PC-3 (cell line): Measurements from ENCODE around the gene PF4V1. TPM values are rescaled to one million over a fixed set of nuclear protein-coding genes. Genes with fewer than 3 reads are reported as not detected.

Experiments used
- ATAC-seq: fragments of 200-7000 bp; cut with Tn5 transposase; 2 replicates; pipeline ENCODE4 v1.9.1; 2020; ENCODE audit warnings: mild to moderate bottlenecking, moderate library complexity
- BruUV-seq: library from RNA; stranded (reverse); fragments of 400-500 nt; replicated peaks from 2 replicates; lab custom pipeline; 2021; lab: Mats Ljungman, UMichigan
- CTCF ChIA-PET: fragments of 300-600 bp; sonication (Branson Sonifier 250); formaldehyde crosslinking; loops from one replicate; lab custom pipeline; 2022; ENCODE audit warnings: antibody characterized with exemption; lab: Charles Lee
- POLR2A ChIA-PET: fragments of 300-600 bp; sonication (Branson Sonifier 250); formaldehyde crosslinking; loops from one replicate; lab custom pipeline; 2022; ENCODE audit warnings: antibody characterized with exemption; ENCODE audit not compliant: unreplicated experiment; lab: Charles Lee
- DNase-seq: peaks from one replicate; pipeline ENCODE4 v3.0.0-alpha.2; 2015
- H2AFZ ChIP-seq: fragments of 300-600 bp; sonication (generic); 2 replicates; pipeline ENCODE4 v1.6.0; 2016; ENCODE audit warnings: antibody characterized with exemption, low read length
- H3F3A ChIP-seq: fragments of 300-600 bp; sonication (generic); one replicate; pipeline ENCODE4 v1.6.0; 2017; ENCODE audit warnings: antibody characterized with exemption, low read length, control low read depth, mild to moderate bottlenecking; ENCODE audit not compliant: unreplicated experiment
- H3K27ac ChIP-seq: fragments of 300-600 bp; sonication (generic); 2 replicates; pipeline ENCODE4 v1.5.1; 2016; ENCODE audit warnings: mild to moderate bottlenecking, low read length
- H3K27me3 ChIP-seq: fragments of 300-600 bp; sonication (generic); 2 replicates; pipeline ENCODE4 v1.6.1; 2016; ENCODE audit warnings: low read length, mixed read lengths
- H3K36me3 ChIP-seq: fragments of 300-600 bp; sonication (generic); 2 replicates; pipeline ENCODE4 v1.6.1; 2016; ENCODE audit warnings: low read depth, mixed run types, low read length, mixed read lengths
- H3K4me1 ChIP-seq: fragments of 300-600 bp; sonication (generic); 2 replicates; pipeline ENCODE4 v1.5.1; 2016; ENCODE audit warnings: low read length; ENCODE audit not compliant: insufficient read depth
- H3K4me2 ChIP-seq: fragments of 300-600 bp; sonication (generic); 2 replicates; pipeline ENCODE4 v1.6.0; 2016; ENCODE audit warnings: low read length
- H3K4me3 ChIP-seq: fragments of 300-600 bp; sonication (generic); 2 replicates; pipeline ENCODE4 v1.5.1; 2016; ENCODE audit warnings: mild to moderate bottlenecking, low read length, mixed read lengths
- H3K79me2 ChIP-seq: fragments of 300-600 bp; sonication (generic); 2 replicates; pipeline ENCODE4 v1.6.1; 2017; ENCODE audit warnings: low read length, mixed read lengths
- H3K9ac ChIP-seq: fragments of 300-600 bp; sonication (generic); 2 replicates; pipeline ENCODE4 v1.6.0; 2016; ENCODE audit warnings: mild to moderate bottlenecking, low read length
- H3K9me2 ChIP-seq: fragments of 300-600 bp; sonication (generic); replicated peaks from 2 replicates; pipeline ENCODE4 v1.6.1; 2016; ENCODE audit warnings: mixed run types, low read length, mixed read lengths
- H3K9me3 ChIP-seq: fragments of 300-600 bp; sonication (generic); 2 replicates; pipeline ENCODE4 v1.6.1; 2016; ENCODE audit warnings: low read length, mixed read lengths
- H4K20me1 ChIP-seq: fragments of 300-600 bp; sonication (generic); 2 replicates; pipeline ENCODE4 v1.6.1; 2016; ENCODE audit warnings: low read length, mixed read lengths
- EZH2 ChIP-seq: fragments of 300-600 bp; sonication (generic); IDR thresholded peaks from one replicate; pipeline ENCODE4 v1.6.1; 2017; ENCODE audit warnings: antibody characterized with exemption, mild to moderate bottlenecking, low read length; ENCODE audit not compliant: unreplicated experiment
- EZH2phosphoT487 ChIP-seq: fragments of 300-600 bp; sonication (generic); IDR thresholded peaks from 2 replicates; pipeline ENCODE4 v1.6.1; 2018; ENCODE audit warnings: mild to moderate bottlenecking, antibody characterized with exemption, low read length, borderline replicate concordance
- intact Hi-C: fragments of 100-400 bp; cut with micrococcal nuclease; formaldehyde crosslinking; loops from 2 replicates; pipeline ENCODE4 v1.9.0; 2023
- total RNA-seq: library from RNA; depleted of rRNA; stranded (reverse); fragments of >200 nt; gene quantifications from 2 replicates; pipeline ENCODE4 v1.2.3, GENCODE V29; 2014
- TF ChIP-seq, protein P1 (sequence below): fragments of 300-600 bp; sonication (generic); conservative IDR thresholded peaks from 2 replicates; pipeline ENCODE4 v1.5.1; 2017; ENCODE audit warnings: antibody characterized with exemption, low read depth, mild to moderate bottlenecking, low read length

Gene PF4V1
- total RNA-seq, 1 experiment from 2014 or later, result not detected

DNA sequence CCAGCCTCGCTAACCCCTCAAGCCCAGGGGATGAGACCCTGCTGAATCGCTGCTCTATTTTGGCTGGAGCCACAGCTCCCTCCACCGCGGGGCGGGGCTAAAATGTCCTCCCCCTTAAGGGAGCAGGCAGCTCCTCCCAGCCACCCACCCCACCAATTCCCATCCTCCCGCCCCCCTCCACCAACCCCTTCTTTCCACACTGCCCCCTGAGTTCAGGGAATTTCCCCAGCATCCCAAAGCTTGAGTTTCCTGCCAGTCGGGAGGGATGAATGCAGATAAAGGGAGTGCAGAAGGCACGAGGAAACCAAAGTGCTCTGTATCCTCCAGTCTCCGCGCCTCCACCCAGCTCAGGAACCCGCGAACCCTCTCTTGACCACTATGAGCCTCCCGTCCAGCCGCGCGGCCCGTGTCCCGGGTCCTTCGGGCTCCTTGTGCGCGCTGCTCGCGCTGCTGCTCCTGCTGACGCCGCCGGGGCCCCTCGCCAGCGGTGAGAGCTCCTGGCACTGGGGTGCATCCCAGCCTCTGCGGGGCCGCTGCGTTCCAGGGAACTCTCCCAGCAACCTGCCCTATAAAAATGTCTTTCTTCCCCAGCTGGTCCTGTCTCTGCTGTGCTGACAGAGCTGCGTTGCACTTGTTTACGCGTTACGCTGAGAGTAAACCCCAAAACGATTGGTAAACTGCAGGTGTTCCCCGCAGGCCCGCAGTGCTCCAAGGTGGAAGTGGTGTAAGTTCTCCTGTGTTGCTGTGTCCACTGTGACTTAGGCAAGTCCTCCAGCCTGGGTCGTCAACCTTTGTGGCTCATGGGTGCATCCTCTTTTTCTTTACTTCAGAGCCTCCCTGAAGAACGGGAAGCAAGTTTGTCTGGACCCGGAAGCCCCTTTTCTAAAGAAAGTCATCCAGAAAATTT, 16.5 kb upstream of the PF4V1 start, which contains the start of gene CXCL6:
Gene CXCL6, plus strand, starts transcription at position 306 of the 907 bp plus-strand sequence. Its CDS starts 73 bp downstream, at position 379.
- CTCF ChIA-PET, result interaction anchor here (0.6 kb wide), 1 partner anchor 175 kb away, joined by 7 read pairs; no protein-coding TSS in a partner anchor
- no peak for TF ChIP-seq EZH2phosphoT487
- TF ChIP-seq, protein P1, sequence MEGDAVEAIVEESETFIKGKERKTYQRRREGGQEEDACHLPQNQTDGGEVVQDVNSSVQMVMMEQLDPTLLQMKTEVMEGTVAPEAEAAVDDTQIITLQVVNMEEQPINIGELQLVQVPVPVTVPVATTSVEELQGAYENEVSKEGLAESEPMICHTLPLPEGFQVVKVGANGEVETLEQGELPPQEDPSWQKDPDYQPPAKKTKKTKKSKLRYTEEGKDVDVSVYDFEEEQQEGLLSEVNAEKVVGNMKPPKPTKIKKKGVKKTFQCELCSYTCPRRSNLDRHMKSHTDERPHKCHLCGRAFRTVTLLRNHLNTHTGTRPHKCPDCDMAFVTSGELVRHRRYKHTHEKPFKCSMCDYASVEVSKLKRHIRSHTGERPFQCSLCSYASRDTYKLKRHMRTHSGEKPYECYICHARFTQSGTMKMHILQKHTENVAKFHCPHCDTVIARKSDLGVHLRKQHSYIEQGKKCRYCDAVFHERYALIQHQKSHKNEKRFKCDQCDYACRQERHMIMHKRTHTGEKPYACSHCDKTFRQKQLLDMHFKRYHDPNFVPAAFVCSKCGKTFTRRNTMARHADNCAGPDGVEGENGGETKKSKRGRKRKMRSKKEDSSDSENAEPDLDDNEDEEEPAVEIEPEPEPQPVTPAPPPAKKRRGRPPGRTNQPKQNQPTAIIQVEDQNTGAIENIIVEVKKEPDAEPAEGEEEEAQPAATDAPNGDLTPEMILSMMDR, result no peak
- TF ChIP-seq EZH2, result no peak
- H4K20me1 ChIP-seq, result no peaks in the 10 kb centered on the region

DNA sequence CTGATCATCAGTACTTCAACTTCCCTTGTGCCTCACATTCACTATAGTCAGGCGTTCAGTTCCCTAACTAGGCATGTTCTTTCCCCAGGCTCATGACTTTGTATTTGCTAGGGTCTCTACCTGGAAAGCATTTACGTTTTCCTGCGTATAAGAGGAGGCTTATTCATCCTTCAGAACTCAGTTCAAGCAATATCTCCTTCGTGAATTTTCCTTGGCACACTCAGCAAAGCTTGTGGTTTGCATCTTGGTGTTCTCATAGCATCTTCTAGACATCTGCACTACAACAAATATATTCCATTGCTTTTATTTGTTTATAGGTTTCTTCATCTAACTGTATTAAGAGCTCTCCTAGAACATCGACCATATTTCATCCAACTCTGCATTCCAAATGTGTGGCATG, 14.0 kb upstream of the PF4V1 start:
- Histone ChIP-seq H3K9me3 (no peaks in the 10 kb centered on the region), H3F3A (no peaks in the 10 kb centered on the region), H2AFZ (no peak overlapping the region), H3K9ac (no peak overlapping the region), H3K4me3 (peak overlapping the region; percentile 74; the same call in 1 of the 2 replicates), H3K79me2 (peaks cover 22% of the 10 kb centered on the region), H3K36me3 (no peaks in the 10 kb centered on the region), H3K4me2 (peak overlapping the region; percentile 90), H4K20me1 (no peaks in the 10 kb centered on the region), H3K27ac (peak overlapping the region; percentile 62), H3K4me1 (peaks cover 69% of the 10 kb centered on the region), H3K9me2 (no peaks in the 10 kb centered on the region), H3K27me3 (no peaks in the 10 kb centered on the region)
- ChIA-PET CTCF (no interaction called here), POLR2A (interaction anchor here (0.5 kb wide), 1 partner anchor 29 kb away, joined by 3 read pairs; no protein-coding TSS in a partner anchor)
- intact Hi-C loops, result no loop called here
- DNase-seq (no peak), ATAC-seq (no peak)
- no TSS peak for BruUV-seq
- TF ChIP-seq EZH2 (no peak), EZH2phosphoT487 (no peak)
- TF ChIP-seq, protein P1, result no peak

More for the DNA sequence above, 16.5 kb upstream of the PF4V1 start, which contains the start of gene CXCL6:
- H3K27ac ChIP-seq, result peak within 1 kb of the TSS; percentile 62
- TSS peak; percentile 80 for BruUV-seq
- H3K9me2 ChIP-seq, result no peaks in the 10 kb centered on the region
- peak; percentile 56 for ATAC-seq
- peaks cover 11% of the 10 kb centered on the region for H3F3A ChIP-seq
- peak; percentile 45 for DNase-seq
- peak within 1 kb of the TSS; percentile 78 for H3K9ac ChIP-seq
- H3K79me2 ChIP-seq, result peaks cover 22% of the 10 kb centered on the region
- H3K4me2 ChIP-seq, result peak within 1 kb of the TSS; percentile 90
- H3K9me3 ChIP-seq, result no peaks in the 10 kb centered on the region
- POLR2A ChIA-PET, result interaction anchor here (0.6 to 1.1 kb wide), 7 partner anchors 23 to 1775 kb away, joined by 3 to 11 read pairs (median 4); no protein-coding TSS in a partner anchor
- no peaks in the 10 kb centered on the region for H3K36me3 ChIP-seq
- H2AFZ ChIP-seq, result peak within 1 kb of the TSS; percentile 88
- H3K27me3 ChIP-seq, result no peaks in the 10 kb centered on the region
- peaks cover 62% of the 10 kb centered on the region for H3K4me1 ChIP-seq
- intact Hi-C loops, result no loop called here
- H3K4me3 ChIP-seq, result peak within 1 kb of the TSS; percentile 74
